IMR-90 (cell line): Measurements from ENCODE around the gene DRICH1.

Experiments used
- CHD1 ChIP-seq: IDR thresholded peaks from 2 replicates; pipeline ENCODE4 v1.6.1; 2012; ENCODE audit warnings: low read depth, low read length, improper control_type of control experiment
- CTCF ChIP-seq: conservative IDR thresholded peaks from 2 replicates; pipeline ENCODE4 v1.5.1; 2012; ENCODE audit warnings: mild to moderate bottlenecking, low read depth, low read length, improper control_type of control experiment
- MXI1 ChIP-seq: IDR thresholded peaks from 2 replicates; pipeline ENCODE4 v1.6.1; 2012; ENCODE audit warnings: low read depth, mild to moderate bottlenecking, low read length, moderate library complexity, borderline replicate concordance
- POLR2A ChIP-seq: IDR thresholded peaks from 2 replicates; pipeline ENCODE4 v1.6.1; 2012; ENCODE audit warnings: mild to moderate bottlenecking, low read depth, low read length
- RAD21 ChIP-seq: IDR thresholded peaks from 2 replicates; pipeline ENCODE4 v1.6.1; 2012; ENCODE audit warnings: low read length, improper control_type of control experiment
- RFX5 ChIP-seq: IDR thresholded peaks from 2 replicates; pipeline ENCODE4 v1.8.0; 2012; ENCODE audit warnings: low read depth, mild to moderate bottlenecking, low read length, moderate library complexity
- USF2 ChIP-seq: fragments of 150-350 bp; IDR thresholded peaks from 2 replicates; pipeline ENCODE4 v1.6.1; 2017; ENCODE audit warnings: mild to moderate bottlenecking, antibody characterized with exemption, low read length, low read depth

GRCh38 chr22:23569291-23569690, 62.8 kb downstream of the DRICH1 start:
- TF ChIP-seq CTCF = no peak
- no peak for TF ChIP-seq RFX5
- TF ChIP-seq RAD21 = no peak
- no peak for TF ChIP-seq CHD1
- TF ChIP-seq MXI1 = no peak
- TF ChIP-seq POLR2A = no peak
- no peak for TF ChIP-seq USF2
